Measurements from ENCODE around the gene NYAP2. TPM values are rescaled to one million over a fixed set of nuclear protein-coding genes. Genes with fewer than 3 reads are reported as not detected.

NYAP2 gene
- total RNA-seq, 1 experiment from 2014 or later = not detected

- Histone ChIP-seq H3K27ac (ENCODE audit: low read depth, low read length) (no peak overlapping the region), H3K9me2 (ENCODE audit: insufficient read depth) (no peaks in the 10 kb centered on the region), H3K4me3 (replicated peaks in 1 of 2; ENCODE audit: low read depth in 1 of 2, low read length in 2 of 2) (no peak overlapping the region), H3K4me2 (ENCODE audit: low read length) (no peak overlapping the region), H3K27me3 (ENCODE audit: insufficient read depth, low read length) (no peaks in the 10 kb centered on the region), H4K20me1 (ENCODE audit: insufficient read depth) (no peaks in the 10 kb centered on the region), H2AFZ (ENCODE audit: low read depth, low read length, poor library complexity, severe bottlenecking) (no peak overlapping the region), H3K4me1 (ENCODE audit: control insufficient read depth in 1 of 2, insufficient read depth in 2 of 2, low read length in 2 of 2) (no peaks in the 10 kb centered on the region), H3K9ac (ENCODE audit: low read length) (no peak overlapping the region), H3K79me2 (ENCODE audit: insufficient read depth, low read length) (no peaks in the 10 kb centered on the region), H3K9me3 (ENCODE audit: control insufficient read depth in 1 of 2, insufficient read depth in 1 of 2, low read depth in 1 of 2, low read length in 2 of 2) (no peaks in the 10 kb centered on the region), H3K36me3 (ENCODE audit: control insufficient read depth in 1 of 2, insufficient read depth in 2 of 2, low read length in 2 of 2) (no peaks in the 10 kb centered on the region)
- TF ChIP-seq FOSL1 (IDR thresholded peaks at IDR 0.05; ENCODE audit: low read depth) (no peak), ZFX (IDR thresholded peaks at IDR 0.05) (no peak)
- ATAC-seq (no peak), DNase-seq (ENCODE audit: low read depth, low spot score) (no peak)
- no TSS peak for BruUV-seq (replicated peaks)
- intact Hi-C loops (cut with micrococcal nuclease) = no loop called here
- POLR2A ChIA-PET = no interaction called here
- RAD21 ChIA-PET (ENCODE audit: low non-redundant PET in 1 of 2, low total read pairs in 2 of 2, uncharacterized antibody in 2 of 2, unreplicated experiment in 2 of 2) = no interaction called here
- CTCF ChIA-PET = no interaction called here
Measured at GRCh38 chr2:225493420-225494099, 94.0 kb downstream of the NYAP2 start.

- no peak overlapping the region for H3K9ac ChIP-seq (ENCODE audit: low read length)
- ATAC-seq = no peak
- no peak overlapping the region for H3K4me2 ChIP-seq (ENCODE audit: low read length)
- H3K36me3 ChIP-seq (ENCODE audit: control insufficient read depth in 1 of 2, insufficient read depth in 2 of 2, low read length in 2 of 2) = no peaks in the 10 kb centered on the region
- no peak for TF ChIP-seq ELF1 (IDR thresholded peaks at IDR 0.05; ENCODE audit: borderline replicate concordance, low read depth)
- TF ChIP-seq ZFX (IDR thresholded peaks at IDR 0.05) = no peak
- no peak for TF ChIP-seq EZH2phosphoT487 (IDR thresholded peaks at IDR 0.05; ENCODE audit: borderline replicate concordance)
- TF ChIP-seq ATF3 (IDR thresholded peaks at IDR 0.05) = no peak
- TF ChIP-seq YY1 (IDR thresholded peaks at IDR 0.05; ENCODE audit: extremely low read depth, insufficient replicate concordance, low read depth, low read length) = no peak
- no TSS peak for BruUV-seq (replicated peaks)
- no peak overlapping the region for H3K4me3 ChIP-seq (replicated peaks in 1 of 2; ENCODE audit: low read depth in 1 of 2, low read length in 2 of 2)
- no peaks in the 10 kb centered on the region for H3K9me3 ChIP-seq (ENCODE audit: control insufficient read depth in 1 of 2, insufficient read depth in 1 of 2, low read depth in 1 of 2, low read length in 2 of 2)
- no peak overlapping the region for H2AFZ ChIP-seq (ENCODE audit: low read depth, low read length, poor library complexity, severe bottlenecking)
- no peaks in the 10 kb centered on the region for H4K20me1 ChIP-seq (ENCODE audit: insufficient read depth)
- ChIA-PET CTCF (no interaction called here), RAD21 (ENCODE audit: low non-redundant PET in 1 of 2, low total read pairs in 2 of 2, uncharacterized antibody in 2 of 2, unreplicated experiment in 2 of 2) (no interaction called here), POLR2A (no interaction called here)
- no peaks in the 10 kb centered on the region for H3K79me2 ChIP-seq (ENCODE audit: insufficient read depth, low read length)
- intact Hi-C loops (cut with micrococcal nuclease) = no loop called here
- H3K9me2 ChIP-seq (ENCODE audit: insufficient read depth) = no peaks in the 10 kb centered on the region
- H3K27ac ChIP-seq (ENCODE audit: low read depth, low read length) = no peak overlapping the region
- no peak for DNase-seq (ENCODE audit: low read depth, low spot score)
- H3K27me3 ChIP-seq (ENCODE audit: insufficient read depth, low read length) = no peaks in the 10 kb centered on the region
- no peaks in the 10 kb centered on the region for H3K4me1 ChIP-seq (ENCODE audit: control insufficient read depth in 1 of 2, insufficient read depth in 2 of 2, low read length in 2 of 2)
Measured at GRCh38 chr2:225494100-225494459, 94.6 kb downstream of the NYAP2 start.

Data from HCT116 (cell line).